Large intestine (tissue), 3 donors: ENCODE measurements around the gene MYO7B. TPM values are rescaled to one million over a fixed set of nuclear protein-coding genes. Genes with fewer than 3 reads are reported as not detected.
A peak's percentile ranks its signal among the peaks of the same experiment; 100 is the strongest.
"Not testable (repeated sequence)": the region's sequence is repeated elsewhere in the genome, so short reads cannot be mapped to it uniquely, and the experiment has no call there.

ENCODE experiments used
- DNase-seq, 2 donors: peaks; one replicate each; pipeline versions ENCODE4 v3.0.0 to v3.0.0-alpha.2; 2013
- H3K27ac ChIP-seq: one replicate; pipeline ENCODE4 v1.5.1; 2013; ENCODE audit warnings: low read length
- H3K27me3 ChIP-seq: 2 replicates; pipeline ENCODE4 v1.6.1; 2013; ENCODE audit warnings: low read length; ENCODE audit not compliant: control insufficient read depth, insufficient read depth
- H3K36me3 ChIP-seq: 2 replicates; pipeline ENCODE4 v1.6.1; 2013; ENCODE audit warnings: low read length; ENCODE audit not compliant: control insufficient read depth, insufficient read depth
- H3K4me1 ChIP-seq: one replicate; pipeline ENCODE4 v1.6.1; 2013; ENCODE audit warnings: low read length; ENCODE audit not compliant: control insufficient read depth, insufficient read depth
- H3K4me3 ChIP-seq: one replicate; pipeline ENCODE4 v1.5.1; 2013; ENCODE audit warnings: low read length
- H3K9me3 ChIP-seq: one replicate; pipeline ENCODE4 v1.6.1; 2013; ENCODE audit warnings: mild to moderate bottlenecking, low read depth, low read length, moderate library complexity; ENCODE audit not compliant: control insufficient read depth
- WGBS: methylation state at CpG from one replicate; pipeline ENCODE4 v1.1.5; 2013; ENCODE audit warnings: low lambda C conversion rate; ENCODE audit not compliant: insufficient coverage; 5-methylcytosine and 5-hydroxymethylcytosine counted together
- polyA plus RNA-seq: library from polyadenylated mRNA; unstranded; fragments of 120-200 nt; gene quantifications from one replicate; pipeline ENCODE4 v1.2.1, GENCODE V29; 2013

The MYO7B gene
- polyA plus RNA-seq, 1 donor: 254 TPM

- Histone ChIP-seq H3K9me3 (no peaks in the 10 kb centered on the region), H3K36me3 (peaks cover 51% of the 10 kb centered on the region), H3K4me1 (no peaks in the 10 kb centered on the region), H3K4me3 (no peak overlapping the region), H3K27me3 (no peaks in the 10 kb centered on the region), H3K27ac (no peak overlapping the region)
- 88% methylated on average over 1 of the region's 4 CpGs for WGBS
- DNase-seq: no peak
Observed at GRCh38 chr2:127520424-127520823, 15.1 kb upstream of the MYO7B start.

- H3K9me3 ChIP-seq: no peaks in the 10 kb centered on the region
- no peaks in the 10 kb centered on the region for H3K27me3 ChIP-seq
- H3K36me3 ChIP-seq: peaks cover 28% of the 10 kb centered on the region
- H3K27ac ChIP-seq: no peak overlapping the region
- 81% methylated on average over 4 of the region's 8 CpGs for WGBS
- H3K4me1 ChIP-seq: peaks cover 14% of the 10 kb centered on the region
- no peak for DNase-seq
- no peak overlapping the region for H3K4me3 ChIP-seq
Observed at GRCh38 chr2:127523269-127523939, 12.1 kb upstream of the MYO7B start.

DNA sequence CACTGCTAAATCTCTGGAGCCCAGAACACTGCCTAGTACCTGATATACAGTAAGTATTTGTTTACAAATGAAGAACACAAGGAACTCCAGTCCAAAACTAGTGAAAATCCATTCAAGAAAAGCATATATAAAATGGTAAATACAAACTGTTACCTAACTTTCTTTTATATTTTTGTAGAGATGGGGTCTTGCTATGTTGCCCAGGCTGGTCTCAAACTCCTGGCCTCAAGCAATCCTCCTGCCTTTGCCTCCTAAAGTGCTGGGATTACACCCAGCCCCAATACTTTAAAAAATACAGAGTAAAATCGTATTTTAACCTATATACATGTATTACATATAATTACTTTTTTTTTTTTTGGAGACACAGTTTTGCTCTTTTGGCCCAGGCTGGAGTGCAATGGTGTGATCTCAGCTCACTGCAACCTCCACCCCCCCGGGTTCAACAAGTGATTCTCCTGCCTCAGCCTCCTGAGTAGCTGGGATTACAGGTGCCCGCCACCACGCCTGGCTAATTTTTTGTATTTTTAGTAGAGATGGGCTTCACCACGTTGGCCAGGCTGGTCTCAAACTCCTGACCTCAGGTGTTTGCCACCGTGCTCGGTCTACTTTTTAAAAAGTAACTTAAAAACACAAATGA is 11.2 kb upstream of the MYO7B start:
- not testable (repeated sequence) for H3K27me3 ChIP-seq, H3K4me3 ChIP-seq, H3K9me3 ChIP-seq, H3K27ac ChIP-seq, DNase-seq
- Histone ChIP-seq H3K4me1 (peaks cover 19% of the 10 kb centered on the region), H3K36me3 (peaks cover 28% of the 10 kb centered on the region)
- WGBS: 71% methylated on average over 1 of the region's 7 CpGs

- H3K27ac ChIP-seq: peak overlapping the region; percentile 100
- peak overlapping the region; percentile 92 for H3K4me3 ChIP-seq
- H3K36me3 ChIP-seq: peaks cover 23% of the 10 kb centered on the region
- H3K27me3 ChIP-seq: no peaks in the 10 kb centered on the region
- H3K4me1 ChIP-seq: peaks cover 23% of the 10 kb centered on the region
- whole genome bisulfite sequencing: no CpG with 5 or more reads among the region's 19 CpGs
- DNase-seq: no peak
- H3K9me3 ChIP-seq: no peaks in the 10 kb centered on the region
Observed at GRCh38 chr2:127525691-127526131, 9.8 kb upstream of the MYO7B start.

DNA sequence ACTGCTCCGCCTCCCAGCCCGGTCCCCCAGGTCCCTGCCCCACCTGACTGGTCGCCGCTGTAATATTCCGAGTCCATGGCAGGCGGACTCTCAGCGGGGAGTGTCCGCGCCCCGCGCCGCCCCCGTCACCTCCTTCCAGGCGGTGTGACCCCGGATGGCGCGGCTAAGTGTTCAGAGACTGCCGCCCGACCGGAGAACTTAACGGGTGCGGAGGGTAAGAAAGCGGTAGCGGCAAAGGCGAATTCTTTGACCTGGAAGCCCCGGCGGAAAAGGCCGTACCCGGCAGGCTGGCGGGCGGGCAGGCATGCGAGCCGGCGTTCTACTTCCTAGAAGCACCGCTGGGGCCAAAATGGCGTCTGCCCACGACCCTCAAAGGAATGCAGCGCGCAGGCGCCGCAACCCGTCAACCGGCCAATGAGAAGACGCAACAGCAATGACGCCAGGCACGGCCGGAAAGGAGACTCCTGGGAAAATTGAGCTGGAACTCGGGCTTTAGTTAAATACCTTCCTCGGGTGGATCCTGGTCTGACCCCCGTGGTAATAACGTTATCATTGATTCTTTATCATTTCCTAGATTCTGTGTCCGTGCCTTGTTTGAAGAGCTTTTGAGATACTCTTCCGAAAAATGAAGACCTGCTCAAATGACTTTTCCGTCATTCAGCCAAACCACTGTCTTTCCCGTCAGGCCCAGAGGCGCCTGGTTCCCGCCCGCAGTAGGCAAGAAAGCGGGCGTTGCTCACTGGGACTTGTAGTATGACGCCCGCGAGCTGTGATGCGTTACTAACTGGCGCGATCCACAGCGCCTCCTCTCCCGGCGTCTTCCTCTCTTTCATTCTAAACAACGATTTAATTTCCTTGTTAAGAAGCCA is 9.1 kb upstream of the MYO7B start, which contains the start of gene IWS1:
Gene IWS1 (minus strand): TSS at position 358 of the 869 bp plus-strand sequence. CDS start 281 bp downstream, at position 77.
- Histone ChIP-seq H3K27ac (peak within 1 kb of the TSS; percentile 100), H3K36me3 (peaks cover 22% of the 10 kb centered on the region), H3K4me3 (peak within 1 kb of the TSS; percentile 92), H3K9me3 (no peaks in the 10 kb centered on the region), H3K4me1 (peaks cover 29% of the 10 kb centered on the region), H3K27me3 (no peaks in the 10 kb centered on the region)
- DNase-seq: peak; percentile 97 to 98
- no CpG with 5 or more reads among the region's 70 CpGs for WGBS

GRCh38 chr2:127527001-127527804 is 8.3 kb upstream of the MYO7B start:
- peaks cover 13% of the 10 kb centered on the region for H3K36me3 ChIP-seq
- WGBS: 10% methylated on average over 2 of the region's 13 CpGs
- peak overlapping the region; percentile 100 for H3K27ac ChIP-seq
- peak; percentile 62 to 87 for DNase-seq
- peaks cover 35% of the 10 kb centered on the region for H3K4me1 ChIP-seq
- H3K9me3 ChIP-seq: no peaks in the 10 kb centered on the region
- peak overlapping the region; percentile 92 for H3K4me3 ChIP-seq
- no peaks in the 10 kb centered on the region for H3K27me3 ChIP-seq

DNA sequence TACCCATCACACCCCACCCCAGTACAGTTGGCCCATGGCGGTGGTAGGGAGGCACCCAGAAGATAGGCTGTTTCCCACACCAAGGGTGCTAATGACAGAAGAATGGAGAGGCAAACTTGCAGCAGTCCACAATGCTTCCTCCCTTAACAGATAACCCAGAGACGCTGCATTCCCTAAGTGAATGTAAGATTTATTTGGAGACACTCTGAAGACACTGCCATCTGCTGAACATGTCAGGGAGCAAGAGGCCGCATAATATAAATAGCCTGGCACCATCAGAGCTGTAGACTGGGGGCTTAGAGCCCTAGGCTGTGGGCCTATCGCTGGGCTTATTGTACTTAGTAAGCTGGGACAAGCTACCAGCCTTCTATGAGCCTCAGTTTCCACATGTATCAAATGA is 7.0 kb upstream of the MYO7B start:
- no peaks in the 10 kb centered on the region for H3K27me3 ChIP-seq
- H3K27ac ChIP-seq: peak overlapping the region; percentile 100
- no peaks in the 10 kb centered on the region for H3K9me3 ChIP-seq
- H3K36me3 ChIP-seq: peaks cover 1% of the 10 kb centered on the region
- DNase-seq: peak in 1 of 2 donors; percentile 35
- no peak overlapping the region for H3K4me3 ChIP-seq
- peaks cover 35% of the 10 kb centered on the region for H3K4me1 ChIP-seq
- no CpG with 5 or more reads among the region's 4 CpGs for WGBS

DNA sequence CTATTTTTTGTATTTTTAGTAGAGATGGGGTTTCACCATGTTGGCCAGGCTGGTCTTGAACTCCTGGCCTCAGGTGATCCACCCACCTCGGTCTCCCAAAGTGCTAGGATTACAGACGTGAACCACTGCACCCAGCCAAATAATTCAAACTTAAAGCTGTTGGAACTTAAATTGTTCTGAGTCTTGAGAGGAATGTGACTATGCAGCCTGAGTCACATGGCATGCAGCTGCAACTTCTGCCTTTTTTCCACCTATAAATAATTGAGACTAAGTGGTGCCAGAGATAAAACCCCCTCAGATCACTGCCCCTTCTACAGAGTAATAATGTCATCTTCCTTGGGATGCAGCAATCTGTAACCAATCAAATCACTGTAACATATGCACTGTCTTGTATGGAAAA is 6.1 kb upstream of the MYO7B start:
- H3K4me1 ChIP-seq: peaks cover 41% of the 10 kb centered on the region
- H3K27me3 ChIP-seq, DNase-seq, H3K36me3 ChIP-seq, H3K4me3 ChIP-seq, H3K27ac ChIP-seq, H3K9me3 ChIP-seq: not testable (repeated sequence)
- WGBS: no CpG with 5 or more reads among the region's 2 CpGs

- H3K27ac ChIP-seq: peak overlapping the region; percentile 86
- no peak overlapping the region for H3K4me3 ChIP-seq
- WGBS: 80% methylated on average over 1 of the region's 3 CpGs
- DNase-seq: peak; percentile 66 to 82
- no peaks in the 10 kb centered on the region for H3K9me3 ChIP-seq
- peaks cover 51% of the 10 kb centered on the region for H3K4me1 ChIP-seq
- no peaks in the 10 kb centered on the region for H3K27me3 ChIP-seq
- no peaks in the 10 kb centered on the region for H3K36me3 ChIP-seq
Observed at GRCh38 chr2:127530245-127531140, 5.0 kb upstream of the MYO7B start.
